Esophagus squamous epithelium (tissue), 4 donors: Measurements from ENCODE around the gene SCRN3.

Source experiments
- CTCF ChIP-seq, 6 experiments: fragments of 450-650 bp in 4 of 6; fragments of 200-600 bp in 2 of 6; sonication (generic) in 2 of 6; IDR thresholded peaks; one replicate each; pipeline ENCODE4 v1.5.1; 2016 to 2019; ENCODE audit warnings: antibody characterized with exemption in 6 of 6, mild to moderate bottlenecking in 4 of 6, moderate library complexity in 4 of 6
- POLR2A ChIP-seq, 4 donors: fragments of 450-650 bp; IDR thresholded peaks; one replicate each; pipeline ENCODE4 v1.6.1; 2017; ENCODE audit warnings: antibody characterized with exemption in 4 of 4, mild to moderate bottlenecking in 4 of 4, moderate library complexity in 3 of 4

- no peak for TF ChIP-seq CTCF (IDR thresholded peaks at IDR 0.05)
- no peak for TF ChIP-seq POLR2A (IDR thresholded peaks at IDR 0.05)
Observed at GRCh38 chr2:174400853-174401252, 5.3 kb downstream of the SCRN3 start.
